Tibial artery (tissue), 4 donors: ENCODE results near the gene FNDC5.

Source experiments
- DNase-seq, 2 donors: peaks; one replicate each; pipeline ENCODE4 v3.0.0-alpha.2; 2019
- H3K27ac ChIP-seq, 2 donors: fragments of 200-600 bp; sonication (generic) in 1 of 2; 1 replicate in 1 of 2; 2 replicates in 1 of 2; pipeline ENCODE4 v1.5.1; 2018 to 2019; ENCODE audit warnings: mild to moderate bottlenecking in 1 of 2
- H3K27me3 ChIP-seq, 2 donors: fragments of 200-600 bp; sonication (generic) in 1 of 2; one replicate each; pipeline versions ENCODE4 v1.5.1 to v1.6.0; 2016 to 2019
- H3K36me3 ChIP-seq, 3 donors: fragments of 200-600 bp; sonication (generic) in 2 of 3; one replicate each; pipeline ENCODE4 v1.5.1; 2016 to 2019; ENCODE audit warnings: mild to moderate bottlenecking in 2 of 3
- H3K4me1 ChIP-seq, 4 donors: fragments of 200-600 bp; sonication (generic) in 2 of 4; 1 replicate in 3 of 4; 2 replicates in 1 of 4; pipeline ENCODE4 v1.5.1; 2016 to 2019
- H3K4me3 ChIP-seq, 2 donors: fragments of 200-600 bp; sonication (generic) in 1 of 2; 1 replicate in 1 of 2; 2 replicates in 1 of 2; pipeline ENCODE4 v1.5.1; 2018 to 2019; ENCODE audit warnings: mild to moderate bottlenecking in 2 of 2
- H3K9me3 ChIP-seq, 3 donors: fragments of 200-600 bp; sonication (generic) in 1 of 3; one replicate each; pipeline ENCODE4 v1.5.1; 2016 to 2019
- CTCF ChIP-seq, 2 experiments: fragments of 200-600 bp in 1 of 2; fragments of 450-650 bp in 1 of 2; IDR thresholded peaks; one replicate each; pipeline ENCODE4 v1.5.1; 2017 to 2019; ENCODE audit warnings: antibody characterized with exemption in 2 of 2, mild to moderate bottlenecking in 1 of 2, moderate library complexity in 1 of 2
- intact Hi-C: fragments of 100-400 bp; cut with DNase I; formaldehyde crosslinking; loops from one replicate; pipeline ENCODE4 v1.15.0; 2023; ENCODE audit warnings: low total_unique reads

Gene FNDC5

GRCh38 chr1:32859915-32860314 is 10.8 kb downstream of the FNDC5 start:
- peaks cover 23 to 40% (median 28%) of the 10 kb centered on the region in 3 donors for H3K36me3 ChIP-seq
- TF ChIP-seq CTCF (IDR thresholded peaks at IDR 0.05), result no peak
- intact Hi-C loops, result no loop called here
- DNase-seq, result no peak
- H3K4me3 ChIP-seq, result no peak overlapping the region
- no peaks in the 10 kb centered on the region for H3K27me3 ChIP-seq
- H3K27ac ChIP-seq, result no peak overlapping the region
- no peaks in the 10 kb centered on the region for H3K9me3 ChIP-seq
- H3K4me1 ChIP-seq, result peaks cover 0 to 45% (median 31%) of the 10 kb centered on the region in 4 donors

DNA sequence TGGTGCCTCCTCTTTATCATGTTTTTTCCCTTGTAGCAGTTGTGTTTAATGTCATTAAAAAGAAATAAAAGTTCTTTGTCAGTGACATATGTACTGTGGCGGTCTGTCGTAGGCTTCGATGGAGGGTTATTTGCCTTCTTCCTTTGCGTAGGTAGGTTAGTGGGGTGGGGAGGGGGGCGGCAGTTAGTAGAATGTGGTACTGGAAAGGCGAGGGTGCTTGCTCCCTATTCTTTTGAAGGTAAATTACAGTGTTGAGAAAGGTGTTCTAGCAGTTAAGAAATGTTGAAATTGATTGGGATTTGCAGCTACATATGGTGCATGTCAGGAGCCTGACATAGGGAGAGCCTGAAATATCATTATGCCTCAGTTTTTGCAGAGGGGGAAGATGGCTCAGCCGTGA is 11.9 kb downstream of the FNDC5 start:
- Histone ChIP-seq H3K36me3 (peaks cover 28 to 51% (median 31%) of the 10 kb centered on the region in 3 donors), H3K4me1 (peaks cover 0 to 33% (median 21%) of the 10 kb centered on the region in 4 donors), H3K9me3 (no peaks in the 10 kb centered on the region), H3K4me3 (no peak overlapping the region), H3K27me3 (no peaks in the 10 kb centered on the region), H3K27ac (no peak overlapping the region)
- intact Hi-C loops, result no loop called here
- no peak for TF ChIP-seq CTCF (IDR thresholded peaks at IDR 0.05)
- no peak for DNase-seq

DNA sequence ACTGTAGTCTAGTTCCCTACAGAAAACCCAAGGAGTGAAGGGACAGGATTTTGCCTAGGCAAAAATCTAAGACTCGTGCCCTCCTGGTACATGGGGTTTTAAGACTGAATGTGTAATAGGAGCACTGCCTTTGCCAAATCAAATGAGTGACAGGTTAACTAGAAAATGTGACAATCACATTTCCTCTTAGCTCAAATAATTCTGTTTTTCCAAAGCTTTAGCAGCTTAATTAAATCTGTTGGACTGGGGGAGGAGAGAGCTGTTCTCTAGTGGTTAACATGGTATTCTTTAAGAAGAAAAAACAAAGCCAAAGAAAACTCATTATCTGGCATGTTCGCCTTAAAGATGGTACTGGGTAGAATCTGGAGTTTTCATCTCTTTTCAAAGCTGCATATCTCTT is 12.6 kb downstream of the FNDC5 start:
- peaks cover 32 to 58% (median 37%) of the 10 kb centered on the region in 3 donors for H3K36me3 ChIP-seq
- no peaks in the 10 kb centered on the region for H3K27me3 ChIP-seq
- no peaks in the 10 kb centered on the region for H3K9me3 ChIP-seq
- no peak for DNase-seq
- no peak overlapping the region for H3K27ac ChIP-seq
- H3K4me3 ChIP-seq, result no peak overlapping the region
- H3K4me1 ChIP-seq, result peaks cover 0 to 27% (median 16%) of the 10 kb centered on the region in 4 donors
- TF ChIP-seq CTCF (IDR thresholded peaks at IDR 0.05), result no peak
- intact Hi-C loops, result no loop called here

GRCh38 chr1:32855861-32856617 is 14.7 kb downstream of the FNDC5 start:
- intact Hi-C loops, result no loop called here
- Histone ChIP-seq H3K4me1 (peaks cover 0 to 6% (median 1%) of the 10 kb centered on the region in 4 donors), H3K27ac (no peak overlapping the region), H3K4me3 (no peak overlapping the region), H3K9me3 (no peaks in the 10 kb centered on the region), H3K27me3 (no peaks in the 10 kb centered on the region), H3K36me3 (peaks cover 36 to 64% (median 47%) of the 10 kb centered on the region in 3 donors)
- DNase-seq, result no peak
- TF ChIP-seq CTCF (IDR thresholded peaks at IDR 0.05), result no peak

GRCh38 chr1:32848354-32849063 is 22.2 kb downstream of the FNDC5 start:
- TF ChIP-seq CTCF (IDR thresholded peaks at IDR 0.05), result no peak
- no peaks in the 10 kb centered on the region for H3K27me3 ChIP-seq
- H3K9me3 ChIP-seq, result no peaks in the 10 kb centered on the region
- H3K36me3 ChIP-seq, result peaks cover 45 to 66% (median 46%) of the 10 kb centered on the region in 3 donors
- no peak overlapping the region for H3K4me3 ChIP-seq
- DNase-seq, result no peak
- intact Hi-C loops, result no loop called here
- H3K27ac ChIP-seq, result no peak overlapping the region
- H3K4me1 ChIP-seq, result no peaks in the 10 kb centered on the region
